Activated CD8-positive, alpha-beta memory T cell treated with anti-CD3 and anti-CD28 coated beads for 1 hour (primary cell): Measurements from ENCODE around the gene CAPN12.

Source experiments
- DNase-seq, 2 donors: peaks; one replicate each; pipeline ENCODE4 v3.0.0-alpha.2; 2020; ENCODE audit warnings: low read depth in 1 of 2; ENCODE audit errors: extremely low read depth in 1 of 2

The CAPN12 gene

GRCh38 chr19:38698225-38699026 lies 45.8 kb downstream of the CAPN12 start:
- no peak for DNase-seq

GRCh38 chr19:38697641-38698071 lies 46.6 kb downstream of the CAPN12 start:
- no peak for DNase-seq

- no peak for DNase-seq
Observed at GRCh38 chr19:38697197-38697596, 47.1 kb downstream of the CAPN12 start.

GRCh38 chr19:38696729-38697055 lies 47.6 kb downstream of the CAPN12 start:
- no peak for DNase-seq

GRCh38 chr19:38695832-38696728 lies 48.2 kb downstream of the CAPN12 start:
- no peak for DNase-seq

- no peak for DNase-seq
Observed at GRCh38 chr19:38695317-38695683, 49.0 kb downstream of the CAPN12 start.

GRCh38 chr19:38693380-38694223 lies 50.7 kb downstream of the CAPN12 start:
- DNase-seq: peak in 1 of 2 donors; percentile 13

GRCh38 chr19:38692458-38693379 lies 51.6 kb downstream of the CAPN12 start:
- no peak for DNase-seq

GRCh38 chr19:38691938-38692457 lies 52.3 kb downstream of the CAPN12 start:
- DNase-seq: no peak

- no peak for DNase-seq
Observed at GRCh38 chr19:38690832-38691231, 53.4 kb downstream of the CAPN12 start.

- no peak for DNase-seq
Observed at GRCh38 chr19:38690146-38690545, 54.1 kb downstream of the CAPN12 start.

GRCh38 chr19:38687837-38688378 lies 56.4 kb downstream of the CAPN12 start:
- DNase-seq: no peak

- no peak for DNase-seq
Observed at GRCh38 chr19:38686530-38686888, 57.8 kb downstream of the CAPN12 start.

- no peak for DNase-seq
Observed at GRCh38 chr19:38685666-38686529, 58.4 kb downstream of the CAPN12 start.

GRCh38 chr19:38684862-38685665 lies 59.2 kb downstream of the CAPN12 start:
- DNase-seq: no peak

GRCh38 chr19:38684078-38684861 lies 60.0 kb downstream of the CAPN12 start:
- no peak for DNase-seq
